Keratinocyte (primary cell): ENCODE data around the gene ENOSF1. TPM values are rescaled to one million over a fixed set of nuclear protein-coding genes. Genes with fewer than 3 reads are reported as not detected.
A peak's percentile ranks its signal among the peaks of the same experiment; 100 is the strongest.
"Not testable (repeated sequence)": the region's sequence is repeated elsewhere in the genome, so short reads cannot be mapped to it uniquely, and the experiment has no call there.

ENCODE experiments used
- DNase-seq: peaks from one replicate; pipeline ENCODE4 v3.0.0-alpha.2; 2011; ENCODE audit warnings: low read depth, missing footprints, low spot score
- FAIRE-seq: peaks from 2 replicates; lab custom pipeline; 2011; peaks lifted over from hg19 to GRCh38; lab: Jason Lieb, UNC
- H2AFZ ChIP-seq: 2 replicates; pipeline ENCODE4 v1.6.0; 2012; ENCODE audit warnings: low read length, control low read depth, inconsistent platforms; ENCODE audit not compliant: control insufficient read depth
- H3K27ac ChIP-seq: 2 replicates; pipeline ENCODE4 v1.5.1; 2011; ENCODE audit warnings: low read length; ENCODE audit not compliant: control insufficient read depth, insufficient read depth
- H3K27me3 ChIP-seq: 3 replicates; pipeline ENCODE4 v1.6.0; 2011; ENCODE audit warnings: low read length; ENCODE audit not compliant: control insufficient read depth, insufficient read depth; ENCODE audit errors: extremely low read depth
- H3K36me3 ChIP-seq, 2 experiments: 2 replicates in 1 of 2; 3 replicates in 1 of 2; pipeline ENCODE4 v1.5.1; 2011; ENCODE audit warnings: low read length in 2 of 2, mild to moderate bottlenecking in 1 of 2; ENCODE audit not compliant: control insufficient read depth in 2 of 2, insufficient read depth in 2 of 2; ENCODE audit errors: extremely low read depth in 1 of 2
- H3K4me1 ChIP-seq: 3 replicates; pipeline ENCODE4 v1.5.1; 2011; ENCODE audit warnings: low read length; ENCODE audit not compliant: control insufficient read depth, insufficient read depth; ENCODE audit errors: extremely low read depth
- H3K4me2 ChIP-seq: 3 replicates; pipeline ENCODE4 v1.6.0; 2011; ENCODE audit warnings: low read depth, low read length; ENCODE audit not compliant: control insufficient read depth, insufficient read depth; ENCODE audit errors: extremely low read depth
- H3K4me3 ChIP-seq, 3 experiments: fragments of 200-600 bp in 1 of 3; sonication (generic) in 1 of 3; 2 replicates in 2 of 3; 3 replicates in 1 of 3; pipeline ENCODE4 v1.5.1; 2011 to 2016; ENCODE audit warnings: low read length in 3 of 3, mild to moderate bottlenecking in 3 of 3, control low read depth in 2 of 3, inconsistent platforms in 1 of 3, low read depth in 1 of 3, mixed read lengths in 1 of 3, mixed run types in 1 of 3, moderate library complexity in 1 of 3; ENCODE audit not compliant: control insufficient read depth in 2 of 3, insufficient read depth in 2 of 3; ENCODE audit errors: extremely low read depth in 1 of 3
- H3K79me2 ChIP-seq: 2 replicates; pipeline ENCODE4 v1.6.0; 2012; ENCODE audit warnings: low read length; ENCODE audit not compliant: control insufficient read depth, insufficient read depth
- H3K9ac ChIP-seq: 3 replicates; pipeline ENCODE4 v1.6.0; 2011; ENCODE audit warnings: low read length; ENCODE audit not compliant: control insufficient read depth, insufficient read depth; ENCODE audit errors: extremely low read depth
- H3K9me1 ChIP-seq: 3 replicates; pipeline ENCODE4 v1.6.0; 2011; ENCODE audit warnings: low read length; ENCODE audit not compliant: control insufficient read depth, insufficient read depth; ENCODE audit errors: extremely low read depth
- H3K9me3 ChIP-seq: 2 replicates; pipeline ENCODE4 v1.5.1; 2012; ENCODE audit warnings: low read depth, low read length; ENCODE audit not compliant: control insufficient read depth
- H4K20me1 ChIP-seq: 3 replicates; pipeline ENCODE4 v1.6.0; 2011; ENCODE audit warnings: low read length; ENCODE audit not compliant: control insufficient read depth, insufficient read depth; ENCODE audit errors: extremely low read depth
- dilution Hi-C: fragments of 300-500 bp; cut with MboI; formaldehyde crosslinking; loops from one replicate; pipeline ENCODE4 v1.7.0; 2020; ENCODE audit warnings: low sequenced_read_pairs; ENCODE audit not compliant: extremely low pct_ligation_motif_present
- polyA plus RNA-seq, 5 experiments: library from polyadenylated mRNA; depleted of rRNA in 3 of 5; stranded (reverse) in 3 of 5; stranded (forward) in 1 of 5; unstranded in 1 of 5; fragments of >200 nt; gene quantifications; 1 replicate in 1 of 5; 2 replicates in 3 of 5; 3 replicates in 1 of 5; pipeline versions ENCODE4 v1.2.1 to v1.2.3, GENCODE V29; 2011 to 2012; ENCODE audit warnings: missing spikeins in 2 of 5, low read depth in 1 of 5, low replicate concordance in 1 of 5
- TF ChIP-seq, protein P1 (sequence below), 3 experiments: IDR thresholded peaks in 1 of 3; conservative IDR thresholded peaks in 1 of 3; optimal IDR thresholded peaks in 1 of 3; 2 replicates in 2 of 3; 3 replicates in 1 of 3; pipeline versions ENCODE3 to v1.5.1; 2011; ENCODE audit warnings: low read length in 3 of 3, mild to moderate bottlenecking in 3 of 3, moderate library complexity in 2 of 3, control low read depth in 1 of 3, inconsistent platforms in 1 of 3; ENCODE audit not compliant: insufficient read depth in 2 of 3; ENCODE audit errors: extremely low read depth in 1 of 3

ENOSF1 gene
- polyA plus RNA-seq, 1 donor (not counting 4 experiments of a cell fraction or from before 2014, with no cell fraction given): 27.6 TPM

DNA sequence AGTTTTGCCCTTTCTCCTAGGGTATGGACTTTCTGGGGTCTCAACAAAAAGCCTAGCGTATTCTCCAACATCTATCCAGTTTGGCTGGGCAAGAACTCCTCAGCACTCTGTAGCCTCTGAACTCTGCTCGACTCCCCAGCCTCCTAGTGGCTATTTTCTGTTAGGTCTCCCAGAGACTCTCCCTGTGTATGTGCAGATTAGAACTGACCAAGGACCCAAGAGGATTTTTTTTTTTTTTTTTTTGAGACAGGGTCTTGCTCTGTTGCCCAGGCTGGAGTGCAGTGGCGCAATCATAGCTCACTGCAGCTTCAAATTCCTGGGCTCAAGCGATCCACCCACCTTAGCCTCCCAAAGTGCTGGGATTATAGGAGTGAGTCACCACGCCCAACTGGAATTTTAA is 17.7 kb upstream of the ENOSF1 start:
- TF ChIP-seq, protein P1, sequence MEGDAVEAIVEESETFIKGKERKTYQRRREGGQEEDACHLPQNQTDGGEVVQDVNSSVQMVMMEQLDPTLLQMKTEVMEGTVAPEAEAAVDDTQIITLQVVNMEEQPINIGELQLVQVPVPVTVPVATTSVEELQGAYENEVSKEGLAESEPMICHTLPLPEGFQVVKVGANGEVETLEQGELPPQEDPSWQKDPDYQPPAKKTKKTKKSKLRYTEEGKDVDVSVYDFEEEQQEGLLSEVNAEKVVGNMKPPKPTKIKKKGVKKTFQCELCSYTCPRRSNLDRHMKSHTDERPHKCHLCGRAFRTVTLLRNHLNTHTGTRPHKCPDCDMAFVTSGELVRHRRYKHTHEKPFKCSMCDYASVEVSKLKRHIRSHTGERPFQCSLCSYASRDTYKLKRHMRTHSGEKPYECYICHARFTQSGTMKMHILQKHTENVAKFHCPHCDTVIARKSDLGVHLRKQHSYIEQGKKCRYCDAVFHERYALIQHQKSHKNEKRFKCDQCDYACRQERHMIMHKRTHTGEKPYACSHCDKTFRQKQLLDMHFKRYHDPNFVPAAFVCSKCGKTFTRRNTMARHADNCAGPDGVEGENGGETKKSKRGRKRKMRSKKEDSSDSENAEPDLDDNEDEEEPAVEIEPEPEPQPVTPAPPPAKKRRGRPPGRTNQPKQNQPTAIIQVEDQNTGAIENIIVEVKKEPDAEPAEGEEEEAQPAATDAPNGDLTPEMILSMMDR (optimal IDR thresholded peaks at IDR 0.05 in 1 of 3, IDR thresholded peaks at IDR 0.05 in 1 of 3, conservative IDR thresholded peaks at IDR 0.05 in 1 of 3; ENCODE audit: extremely low read depth in 1 of 3, insufficient read depth in 2 of 3, low read length in 3 of 3): peak; percentile 9 to 25 (median 14)
- H3K4me1 ChIP-seq, H3K36me3 ChIP-seq, H3K27ac ChIP-seq, DNase-seq, H3K4me2 ChIP-seq, H3K27me3 ChIP-seq, H2AFZ ChIP-seq, H4K20me1 ChIP-seq, H3K9me3 ChIP-seq, H3K79me2 ChIP-seq, H3K9me1 ChIP-seq, H3K9ac ChIP-seq, H3K4me3 ChIP-seq, dilution Hi-C loops, FAIRE-seq: not testable (repeated sequence)

DNA sequence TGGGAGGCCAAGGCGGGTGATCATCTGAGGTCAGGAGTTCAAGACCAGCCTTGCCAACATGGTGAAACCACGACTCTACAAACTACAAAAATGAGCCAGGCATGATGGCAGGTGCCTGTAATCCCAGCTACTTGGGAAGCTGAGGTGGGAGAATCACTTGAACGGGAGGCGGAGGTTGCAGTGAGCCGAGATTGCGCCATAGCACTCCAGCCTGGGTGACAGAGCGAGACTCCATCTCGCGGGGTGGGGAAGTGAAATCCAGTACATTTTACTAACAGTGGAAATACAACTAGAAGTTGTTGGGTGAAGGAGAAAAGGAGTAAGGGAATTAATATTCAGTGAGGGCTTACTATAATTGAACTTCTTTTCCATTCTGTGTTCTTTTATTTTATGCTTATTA is 13.2 kb upstream of the ENOSF1 start:
- Histone ChIP-seq H3K4me2 (no peak overlapping the region), H3K4me3 (no peak overlapping the region), H3K79me2 (no peaks in the 10 kb centered on the region), H3K36me3 (no peaks in the 10 kb centered on the region), H3K9me3 (no peaks in the 10 kb centered on the region), H3K9ac (no peak overlapping the region), H3K27ac (no peak overlapping the region), H4K20me1 (no peaks in the 10 kb centered on the region), H3K9me1 (no peaks in the 10 kb centered on the region), H3K4me1 (no peaks in the 10 kb centered on the region), H2AFZ (no peak overlapping the region), H3K27me3 (no peaks in the 10 kb centered on the region)
- FAIRE-seq (no peak), DNase-seq (no peak)
- TF ChIP-seq, protein P1 (optimal IDR thresholded peaks at IDR 0.05 in 1 of 3, IDR thresholded peaks at IDR 0.05 in 1 of 3, conservative IDR thresholded peaks at IDR 0.05 in 1 of 3; ENCODE audit: extremely low read depth in 1 of 3, insufficient read depth in 2 of 3, low read length in 3 of 3): no peak
- dilution Hi-C loops: no loop called here
